ENCODE measurements around the gene TMEM53.

TMEM53 gene

GRCh38 chr1:44649788-44650158 is 24.5 kb downstream of the TMEM53 start:
- Histone ChIP-seq H3K9me3 (replicated peaks; ENCODE audit: insufficient read depth, low read length) (no peaks in the 10 kb centered on the region), H3K4me1 (ENCODE audit: low read length) (no peaks in the 10 kb centered on the region), H3K27ac (ENCODE audit: low read length) (no peak overlapping the region), H3K9me2 (replicated peaks; ENCODE audit: insufficient read depth, low read length) (no peaks in the 10 kb centered on the region), H3K4me3 (ENCODE audit: low read length) (no peak overlapping the region), H4K20me1 (ENCODE audit: insufficient read depth, low read length) (no peaks in the 10 kb centered on the region), H3K27me3 (replicated peaks; ENCODE audit: insufficient read depth, low read length) (no peaks in the 10 kb centered on the region), H3K4me2 (ENCODE audit: low read depth, low read length) (no peak overlapping the region), H3K79me2 (ENCODE audit: low read length) (no peaks in the 10 kb centered on the region), H3K9ac (ENCODE audit: low read length) (no peak overlapping the region), H2AFZ (ENCODE audit: low read length) (no peak overlapping the region), H3F3A (ENCODE audit: insufficient read depth, low read length) (peaks cover 12% of the 10 kb centered on the region), H3K36me3 (replicated peaks; ENCODE audit: insufficient read depth, low read length) (no peaks in the 10 kb centered on the region)
- no peak for DNase-seq
- TF ChIP-seq EZH2phosphoT487 (IDR thresholded peaks at IDR 0.05; ENCODE audit: low read length) (no peak), CTCF (IDR thresholded peaks at IDR 0.05; ENCODE audit: low read length) (no peak), EZH2 (optimal IDR thresholded peaks at IDR 0.05; ENCODE audit: low read depth, low read length) (no peak)

DNA sequence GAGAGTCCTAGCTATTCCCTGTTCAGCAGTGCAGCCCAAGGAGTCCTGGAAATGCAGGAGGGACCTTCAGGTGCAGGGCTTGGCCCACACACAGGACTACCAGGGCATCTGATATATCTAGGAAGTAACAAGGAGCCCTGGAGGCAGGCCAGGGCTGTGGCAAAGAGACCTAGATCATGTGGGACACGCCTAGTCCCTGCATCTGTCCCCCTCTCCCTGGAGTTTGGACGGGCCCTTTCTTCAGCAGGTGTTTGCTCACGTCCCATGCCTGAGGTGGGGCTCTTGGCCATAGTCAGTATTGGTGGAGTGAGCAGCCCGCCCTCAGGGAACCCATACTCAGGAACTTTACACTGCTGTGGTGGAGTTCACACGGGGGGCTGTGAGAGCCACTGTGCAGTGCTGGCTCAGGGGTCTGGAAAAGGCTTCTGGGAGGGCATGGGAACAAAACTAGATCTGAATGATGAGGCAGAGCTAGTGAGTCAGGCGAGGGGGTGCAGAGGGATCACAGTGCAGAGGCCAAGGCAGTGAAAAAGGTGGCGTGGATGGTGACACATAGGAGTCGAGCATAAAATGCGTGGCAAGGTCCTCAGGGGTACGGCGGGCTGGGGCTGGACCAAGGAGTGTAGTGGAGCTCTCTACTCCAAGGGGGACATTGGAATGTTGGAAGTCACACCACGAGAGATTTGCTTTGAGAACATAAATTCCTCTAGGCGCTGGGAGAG is 25.6 kb downstream of the TMEM53 start:
- TF ChIP-seq EZH2 (optimal IDR thresholded peaks at IDR 0.05; ENCODE audit: low read depth, low read length) (no peak), EZH2phosphoT487 (IDR thresholded peaks at IDR 0.05; ENCODE audit: low read length) (no peak), CTCF (IDR thresholded peaks at IDR 0.05; ENCODE audit: low read length) (no peak)
- H3K9me3 ChIP-seq (replicated peaks; ENCODE audit: insufficient read depth, low read length) = no peaks in the 10 kb centered on the region
- H3K9me2 ChIP-seq (replicated peaks; ENCODE audit: insufficient read depth, low read length) = no peaks in the 10 kb centered on the region
- no peak overlapping the region for H3K27ac ChIP-seq (ENCODE audit: low read length)
- H3K79me2 ChIP-seq (ENCODE audit: low read length) = no peaks in the 10 kb centered on the region
- no peaks in the 10 kb centered on the region for H3K36me3 ChIP-seq (replicated peaks; ENCODE audit: insufficient read depth, low read length)
- no peaks in the 10 kb centered on the region for H4K20me1 ChIP-seq (ENCODE audit: insufficient read depth, low read length)
- H3F3A ChIP-seq (ENCODE audit: insufficient read depth, low read length) = peaks cover 12% of the 10 kb centered on the region
- H3K9ac ChIP-seq (ENCODE audit: low read length) = no peak overlapping the region
- DNase-seq = no peak
- no peak overlapping the region for H2AFZ ChIP-seq (ENCODE audit: low read length)
- no peaks in the 10 kb centered on the region for H3K27me3 ChIP-seq (replicated peaks; ENCODE audit: insufficient read depth, low read length)
- no peak overlapping the region for H3K4me3 ChIP-seq (ENCODE audit: low read length)
- no peak overlapping the region for H3K4me2 ChIP-seq (ENCODE audit: low read depth, low read length)
- H3K4me1 ChIP-seq (ENCODE audit: low read length) = no peaks in the 10 kb centered on the region

GRCh38 chr1:44647896-44648295 is 26.4 kb downstream of the TMEM53 start:
- no peak overlapping the region for H2AFZ ChIP-seq (ENCODE audit: low read length)
- no peaks in the 10 kb centered on the region for H3K36me3 ChIP-seq (replicated peaks; ENCODE audit: insufficient read depth, low read length)
- no peak overlapping the region for H3K4me2 ChIP-seq (ENCODE audit: low read depth, low read length)
- H3K9me2 ChIP-seq (replicated peaks; ENCODE audit: insufficient read depth, low read length) = no peaks in the 10 kb centered on the region
- H3K9ac ChIP-seq (ENCODE audit: low read length) = no peak overlapping the region
- peaks cover 12% of the 10 kb centered on the region for H3F3A ChIP-seq (ENCODE audit: insufficient read depth, low read length)
- no peak for TF ChIP-seq EZH2phosphoT487 (IDR thresholded peaks at IDR 0.05; ENCODE audit: low read length)
- TF ChIP-seq EZH2 (optimal IDR thresholded peaks at IDR 0.05; ENCODE audit: low read depth, low read length) = no peak
- no peak for TF ChIP-seq CTCF (IDR thresholded peaks at IDR 0.05; ENCODE audit: low read length)
- no peak for DNase-seq
- no peaks in the 10 kb centered on the region for H4K20me1 ChIP-seq (ENCODE audit: insufficient read depth, low read length)
- no peaks in the 10 kb centered on the region for H3K27me3 ChIP-seq (replicated peaks; ENCODE audit: insufficient read depth, low read length)
- H3K79me2 ChIP-seq (ENCODE audit: low read length) = 0 out of 2 replicates have a peak, but pooled peaks cover 3% of the 10 kb centered on the region
- H3K27ac ChIP-seq (ENCODE audit: low read length) = no peak overlapping the region
- no peaks in the 10 kb centered on the region for H3K9me3 ChIP-seq (replicated peaks; ENCODE audit: insufficient read depth, low read length)
- H3K4me3 ChIP-seq (ENCODE audit: low read length) = no peak overlapping the region
- no peaks in the 10 kb centered on the region for H3K4me1 ChIP-seq (ENCODE audit: low read length)

Measured in MM.1S (cell line).